ENCODE measurements around the gene MAGEE1.

GRCh38 chrX:76420237-76420636 lies 7.3 kb upstream of the MAGEE1 start:
- TF ChIP-seq CTCF (IDR thresholded peaks at IDR 0.05; ENCODE audit: poor library complexity, severe bottlenecking): no peak
- no peak for TF ChIP-seq EZH2 (IDR thresholded peaks at IDR 0.05; ENCODE audit: borderline replicate concordance, insufficient read depth, low read length, poor library complexity, severe bottlenecking)
- TF ChIP-seq TAF1 (IDR thresholded peaks at IDR 0.05; ENCODE audit: low read depth): no peak
- TF ChIP-seq RAD21 (conservative IDR thresholded peaks at IDR 0.05): no peak
- no peak for TF ChIP-seq EP300 (conservative IDR thresholded peaks at IDR 0.05; ENCODE audit: poor library complexity, severe bottlenecking)
- TF ChIP-seq POLR2AphosphoS5 (IDR thresholded peaks at IDR 0.05): no peak
- no peak for TF ChIP-seq REST (IDR thresholded peaks at IDR 0.05; ENCODE audit: borderline replicate concordance)
- TF ChIP-seq SMC3 (conservative IDR thresholded peaks at IDR 0.05; ENCODE audit: poor library complexity): no peak
